ENCODE data around the gene ANKRD7.

ANKRD7 gene

DNA sequence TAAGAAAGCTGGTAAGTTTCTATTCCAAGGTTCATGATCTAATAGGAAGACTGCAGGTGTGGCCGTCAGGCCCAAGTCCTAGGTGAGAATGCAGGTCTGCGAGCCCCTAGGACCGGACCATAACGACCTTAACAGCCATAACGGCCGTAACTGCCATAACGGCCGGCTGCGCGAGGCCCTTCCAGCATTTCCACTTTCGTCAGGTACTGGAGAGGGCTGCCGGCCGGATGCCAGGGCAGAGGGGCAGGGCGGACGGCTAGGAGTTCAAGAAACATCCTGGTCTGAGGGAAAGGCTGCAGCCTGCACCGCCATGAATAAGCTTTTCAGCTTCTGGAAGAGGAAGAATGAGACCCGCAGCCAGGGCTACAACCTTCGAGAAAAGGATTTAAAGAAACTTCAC, at the start of gene ANKRD7:
Gene ANKRD7, plus strand, starts transcription at position 184 of the 400 bp plus-strand sequence. Its CDS starts 127 bp downstream, at position 311.
- DNase-seq (ENCODE audit: low read depth in 2 of 2): no peak

GRCh38 chr7:118175740-118176139, 48.8 kb upstream of the ANKRD7 start:
- no peak for DNase-seq (ENCODE audit: low read depth in 2 of 2)

DNA sequence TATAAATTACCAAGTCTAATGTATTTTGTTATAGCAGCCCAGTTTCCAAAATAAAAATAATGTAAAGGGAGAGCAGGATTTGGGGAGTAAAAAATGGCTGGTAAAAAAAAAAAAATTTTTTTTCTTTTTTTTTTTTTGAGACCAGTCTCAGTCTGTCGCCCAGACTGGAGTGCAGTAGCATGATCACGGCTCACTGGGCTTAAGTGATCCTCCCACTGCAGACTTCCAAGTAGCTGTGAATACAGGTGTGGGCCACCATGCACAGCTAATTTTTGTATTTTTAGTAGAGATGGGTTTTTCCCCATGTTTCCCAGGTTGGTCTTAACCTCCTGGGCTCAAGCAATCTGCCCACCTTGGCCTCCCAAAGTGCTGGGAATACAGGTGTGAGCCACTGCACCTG, 45.3 kb upstream of the ANKRD7 start:
- no peak for DNase-seq (ENCODE audit: low read depth in 2 of 2)

- DNase-seq (ENCODE audit: low read depth in 2 of 2): no peak
Observed at GRCh38 chr7:118182593-118183427, 41.7 kb upstream of the ANKRD7 start.

DNA sequence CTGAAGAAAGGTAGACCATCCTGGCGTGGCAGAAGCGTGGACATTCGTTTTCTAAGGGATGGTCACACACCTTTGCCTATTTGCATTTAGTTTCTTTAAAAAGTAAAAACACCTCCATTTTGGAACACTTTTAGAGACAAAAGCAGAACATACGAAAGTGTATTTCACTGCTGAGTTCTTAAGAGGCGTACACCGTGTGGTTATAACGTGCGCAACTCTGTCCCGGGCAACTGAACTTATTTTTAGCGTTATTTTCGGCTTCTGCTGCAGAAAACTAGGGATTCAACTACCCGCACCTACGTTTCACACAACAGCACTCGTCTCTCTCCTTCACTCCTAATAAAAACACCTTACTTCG, 41.1 kb upstream of the ANKRD7 start:
- DNase-seq (ENCODE audit: low read depth in 2 of 2): no peak

- peak; percentile 92 to 94 for DNase-seq (ENCODE audit: low read depth in 2 of 2)
Observed at GRCh38 chr7:118183786-118184564, 40.5 kb upstream of the ANKRD7 start, which contains the start of gene LSM8. LSM8 (plus strand) TSS chr7:118184164; CDS start chr7:118184224, 60 bp downstream.

DNA sequence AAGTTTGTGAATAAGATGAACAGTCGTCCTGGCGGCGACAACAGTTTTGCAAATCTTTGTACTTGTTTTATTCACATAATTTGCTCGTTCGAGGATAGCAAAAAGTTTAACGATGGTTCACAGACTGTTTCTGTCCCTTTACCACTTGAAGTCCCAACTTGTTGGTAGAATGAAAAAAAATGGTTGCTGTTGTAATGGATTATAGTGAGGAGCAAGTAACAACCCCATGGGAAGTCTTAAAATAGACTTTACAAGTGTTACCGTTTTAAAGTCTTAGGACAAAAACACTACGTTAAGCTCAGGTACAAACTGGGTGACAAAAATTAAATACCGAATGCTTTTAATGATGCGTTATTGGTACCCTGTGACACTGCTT, 40.0 kb upstream of the ANKRD7 start:
- no peak for DNase-seq (ENCODE audit: low read depth in 2 of 2)

- no peak for DNase-seq (ENCODE audit: low read depth in 2 of 2)
Observed at GRCh38 chr7:118185163-118185860, 39.2 kb upstream of the ANKRD7 start.

DNA sequence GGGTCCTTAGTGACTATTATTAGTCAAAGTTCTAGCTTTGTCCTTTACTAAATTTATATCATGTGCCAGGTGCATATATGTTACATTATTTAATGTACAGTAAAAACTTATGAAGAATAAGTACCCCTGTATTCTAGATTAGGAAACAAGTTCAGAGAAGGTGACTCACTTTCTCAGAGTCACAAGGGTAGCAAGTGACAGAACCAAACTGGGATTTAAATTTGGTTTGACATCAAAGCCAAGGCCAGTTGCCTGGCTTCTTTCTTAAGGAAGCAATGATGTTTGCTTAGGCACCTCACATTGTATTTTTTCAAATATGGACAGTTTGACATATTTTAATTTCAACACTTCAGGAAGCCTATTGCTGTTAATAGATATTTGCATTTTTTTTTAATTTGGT, 38.0 kb upstream of the ANKRD7 start:
- DNase-seq (ENCODE audit: low read depth in 2 of 2): no peak

DNA sequence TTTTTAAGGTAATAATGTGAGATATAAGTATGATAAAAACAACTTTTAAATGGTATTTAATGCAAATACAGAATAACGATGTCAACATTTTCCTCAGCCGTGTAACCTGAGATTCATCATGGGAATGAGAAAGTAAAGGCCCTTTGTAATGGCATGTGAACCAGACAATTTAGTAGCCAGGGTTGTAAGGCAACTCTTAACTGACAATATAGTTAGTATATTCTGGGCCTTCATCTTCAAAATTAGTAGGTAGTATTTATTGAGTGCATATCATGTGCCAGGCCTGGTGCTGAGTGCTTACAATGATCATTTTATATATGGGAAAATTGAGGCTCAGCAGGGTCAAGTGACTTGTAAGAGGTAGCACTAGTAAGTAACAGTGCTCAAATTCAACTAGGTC, 29.9 kb upstream of the ANKRD7 start:
- DNase-seq (ENCODE audit: low read depth in 2 of 2): no peak

DNA sequence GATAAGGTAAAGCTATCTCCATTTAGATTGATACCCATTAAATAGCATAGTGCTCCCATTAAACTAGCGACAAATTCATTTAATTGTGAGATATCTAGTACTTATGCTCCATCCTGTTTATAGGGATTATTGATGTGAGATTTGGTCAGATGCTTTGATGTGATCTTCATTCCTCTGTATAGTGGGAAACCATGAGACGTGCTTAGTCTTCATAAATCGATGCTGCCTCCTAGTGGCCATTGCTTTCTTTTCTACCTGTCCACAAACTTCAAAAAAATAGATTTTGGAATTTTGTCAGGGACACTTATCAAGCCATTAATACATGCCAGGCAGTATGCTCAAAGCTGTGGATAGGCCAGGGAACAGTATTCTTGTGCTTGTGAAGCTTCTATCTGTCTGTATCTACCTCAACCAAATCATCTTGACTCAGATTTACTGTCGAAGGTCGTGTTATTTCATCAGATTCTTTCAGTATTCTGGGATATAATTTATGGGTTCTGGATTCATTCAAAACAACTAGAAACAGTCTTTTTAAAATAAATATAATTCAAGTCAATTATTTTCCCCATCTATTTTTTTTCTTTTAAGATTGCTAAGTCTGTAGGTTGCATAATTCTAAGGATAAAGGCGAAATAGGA, 28.5 kb upstream of the ANKRD7 start:
- peak; percentile 19 to 41 for DNase-seq (ENCODE audit: low read depth in 2 of 2)

GRCh38 chr7:118202061-118202460, 22.4 kb upstream of the ANKRD7 start:
- DNase-seq (ENCODE audit: low read depth in 2 of 2): no peak

DNA sequence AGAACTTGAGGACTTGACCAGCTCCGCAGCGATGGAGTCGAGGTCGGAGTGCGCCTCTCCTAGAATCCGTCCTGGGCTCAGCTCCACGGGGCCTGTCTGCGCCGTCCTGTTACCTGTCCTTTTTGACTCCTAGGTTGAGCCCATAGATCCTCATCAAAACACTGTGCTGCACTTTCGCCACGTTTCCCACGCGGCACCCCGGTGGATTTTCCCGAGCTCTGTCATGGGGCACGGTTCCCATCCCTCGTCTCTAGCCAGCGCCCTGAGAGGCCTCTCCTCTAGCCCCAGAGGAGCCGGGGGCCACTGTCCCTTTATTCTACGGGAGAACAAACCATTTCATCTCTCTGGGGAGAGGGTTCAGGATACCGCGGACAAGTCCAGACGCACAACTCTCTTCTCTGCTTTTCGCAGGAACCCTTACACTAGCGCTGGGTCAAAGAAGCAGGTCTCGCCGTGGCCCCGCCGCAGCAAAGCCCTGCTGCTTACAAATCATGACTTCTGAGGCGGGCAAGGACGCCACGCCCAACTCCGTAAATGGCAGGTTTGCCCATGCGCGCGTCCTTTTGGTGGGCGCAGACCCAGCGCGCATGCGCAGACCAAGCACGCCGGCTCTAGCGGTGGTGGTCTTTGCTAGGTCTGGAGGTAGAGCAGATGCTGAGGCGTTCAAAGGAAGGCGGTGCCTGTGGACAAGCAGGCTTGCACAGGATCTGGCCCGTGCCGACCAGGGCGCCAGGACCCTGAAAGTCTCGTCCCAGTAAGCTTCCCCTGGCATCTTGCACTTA, 10.3 kb upstream of the ANKRD7 start:
- DNase-seq (ENCODE audit: low read depth in 2 of 2): peak; percentile 51 to 53

DNA sequence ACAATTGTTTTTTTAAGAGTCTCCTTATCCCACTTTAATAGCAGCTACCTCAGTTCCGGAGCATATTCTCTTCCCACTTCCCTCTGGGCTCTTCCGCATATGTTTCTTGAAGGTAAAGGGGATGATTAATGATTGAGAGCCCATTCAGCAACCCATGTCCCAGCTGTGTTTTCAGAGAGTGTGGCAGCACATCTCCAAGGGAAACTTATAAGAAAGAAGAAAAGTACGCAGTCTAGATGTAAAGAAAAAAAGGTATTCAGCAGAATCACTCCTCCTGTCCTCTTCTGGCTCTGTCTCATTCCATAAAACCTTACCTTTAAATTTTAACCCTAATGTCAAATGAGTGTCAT, 9.7 kb upstream of the ANKRD7 start:
- DNase-seq (ENCODE audit: low read depth in 2 of 2): no peak

DNA sequence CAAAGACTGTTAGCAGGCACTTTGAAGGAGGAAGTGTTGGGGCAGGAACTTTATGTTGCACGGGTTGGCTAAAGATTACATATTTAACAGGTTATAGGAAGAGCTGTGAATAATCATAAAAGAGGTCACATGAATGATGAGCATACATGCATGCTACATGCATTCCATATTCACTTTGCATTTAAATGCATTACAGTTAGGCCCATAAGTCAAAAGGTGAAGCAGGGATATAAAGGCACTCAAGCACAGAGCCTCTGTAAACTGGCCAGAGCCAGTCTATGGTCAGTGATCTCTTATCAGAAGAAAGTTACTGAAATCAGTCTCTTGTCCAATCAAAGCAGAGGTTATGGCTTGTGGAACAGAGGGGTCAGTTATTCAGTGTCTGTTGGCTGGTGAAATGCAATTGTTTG, 7.3 kb upstream of the ANKRD7 start:
- no peak for DNase-seq (ENCODE audit: low read depth in 2 of 2)

- DNase-seq (ENCODE audit: low read depth in 2 of 2): no peak
Observed at GRCh38 chr7:118218413-118219156, 5.9 kb upstream of the ANKRD7 start.

DNA sequence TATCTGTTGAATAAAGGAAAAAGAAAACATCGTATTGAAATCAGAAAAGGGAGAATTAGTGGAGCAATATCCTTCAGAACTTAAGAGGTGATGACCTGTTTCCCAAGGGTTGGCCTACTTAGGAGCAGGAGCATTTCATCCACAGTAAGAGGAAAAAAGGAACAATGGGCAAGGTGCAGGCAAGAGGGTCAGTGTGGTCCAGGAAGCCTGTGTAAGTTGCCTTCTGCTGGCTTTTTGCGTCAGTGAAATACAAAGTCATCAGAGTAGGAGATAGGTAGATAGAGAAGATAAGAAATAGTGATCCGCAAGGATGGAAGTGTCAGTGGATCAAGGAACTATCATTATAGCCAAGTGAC, 5.4 kb upstream of the ANKRD7 start:
- DNase-seq (ENCODE audit: low read depth in 2 of 2): no peak

DNA sequence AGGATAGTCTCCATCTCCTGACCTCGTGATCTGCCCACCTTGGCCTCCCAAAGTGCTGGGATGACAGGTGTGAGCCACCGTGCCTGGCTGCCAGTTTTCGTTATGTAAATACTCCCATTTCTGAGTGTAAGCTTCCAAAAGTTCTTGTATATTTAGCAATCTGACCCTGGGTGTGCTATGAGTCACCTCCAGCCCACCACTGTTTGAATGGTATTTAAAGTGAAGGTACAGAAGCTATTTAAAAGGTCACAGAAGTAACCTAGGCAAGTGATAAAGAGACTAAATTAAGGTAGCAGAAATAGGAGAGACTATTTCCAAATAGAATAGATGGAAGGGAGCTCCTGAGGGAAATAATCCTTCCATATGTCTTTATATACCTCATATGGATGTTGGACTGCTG, 3.9 kb upstream of the ANKRD7 start:
- DNase-seq (ENCODE audit: low read depth in 2 of 2): no peak

GRCh38 chr7:118222591-118222990, 1.9 kb upstream of the ANKRD7 start:
- no peak for DNase-seq (ENCODE audit: low read depth in 2 of 2)

DNA sequence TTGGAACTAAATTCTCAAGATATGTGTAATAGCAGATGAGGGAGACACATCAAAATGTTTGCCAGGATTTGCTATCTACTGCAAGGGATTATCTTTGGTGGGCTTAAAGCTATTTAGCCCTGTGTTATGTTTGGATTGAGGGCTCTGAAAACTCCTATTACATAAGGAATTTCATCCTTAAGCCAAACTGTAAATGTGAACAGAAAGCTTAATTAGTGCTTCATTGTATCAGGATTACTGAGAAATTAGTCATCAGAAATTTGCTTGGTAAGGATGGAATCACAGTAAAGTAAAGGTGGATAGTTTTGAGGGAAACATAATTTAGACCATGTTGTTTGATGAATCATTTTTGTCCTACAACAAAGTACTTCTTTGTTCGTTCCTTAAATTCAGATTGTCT, 8.3 kb downstream of the ANKRD7 start:
- no peak for DNase-seq (ENCODE audit: low read depth in 2 of 2)

- DNase-seq (ENCODE audit: low read depth in 2 of 2): no peak
Observed at GRCh38 chr7:118233799-118234198, 9.3 kb downstream of the ANKRD7 start.
